ENCODE data around the gene GHDC. TPM values are rescaled to one million over a fixed set of nuclear protein-coding genes. Genes with fewer than 3 reads are reported as not detected.

GHDC gene
- total and polyA plus RNA-seq, 2 of the 8 experiments (the other 6 are each of a cell fraction or from before 2014, with no cell fraction given), result 7.4 to 8.1 TPM

- TF ChIP-seq KDM1A (IDR thresholded peaks at IDR 0.05; ENCODE audit: borderline replicate concordance, low read length) (no peak), YY1 (IDR thresholded peaks at IDR 0.05; ENCODE audit: low read depth, low read length) (0 out of 2 replicates have a peak, but pooled peaks have one; percentile 38), SP1 (IDR thresholded peaks at IDR 0.05; ENCODE audit: low read depth, low read length) (0 out of 2 replicates have a peak, but pooled peaks have one; percentile 11), TCF12 (IDR thresholded peaks at IDR 0.05; ENCODE audit: low read depth, low read length) (no peak), GTF2F1 (IDR thresholded peaks at IDR 0.05; ENCODE audit: borderline replicate concordance, low read depth, low read length) (no peak; the same call in 1 of the 2 replicates), ASH2L (IDR thresholded peaks at IDR 0.05; ENCODE audit: low read length) (peak; percentile 43), HDAC2 (IDR thresholded peaks at IDR 0.05; ENCODE audit: borderline replicate concordance in 1 of 2, low read depth in 2 of 2, low read length in 2 of 2) (peak in 1 of 2 experiments; percentile 53; a peak in 2 of 4 replicates), TBP (IDR thresholded peaks at IDR 0.05; ENCODE audit: low read depth, low read length) (peak; percentile 25; the same call in 1 of the 2 replicates), PHF8 (conservative IDR thresholded peaks at IDR 0.05; ENCODE audit: low read depth, low read length) (peak; percentile 33; the same call in 1 of the 2 replicates), TAF7 (optimal IDR thresholded peaks at IDR 0.05; ENCODE audit: borderline replicate concordance, low read depth, low read length) (peak; percentile 27), JUND (IDR thresholded peaks at IDR 0.05; ENCODE audit: low read length) (no peak)
Observed at GRCh38 chr17:42183741-42184711, 10.3 kb downstream of the GHDC start (continued).
